K562 (cell line): ENCODE data around the gene ZBTB48. TPM values are rescaled to one million over a fixed set of nuclear protein-coding genes. Genes with fewer than 3 reads are reported as not detected.

Experiments used
- BCLAF1 ChIP-seq, 2 experiments: fragments of 450-650 bp in 1 of 2; IDR thresholded peaks; 2 replicates each; pipeline ENCODE4 v1.6.1; 2011 to 2017; ENCODE audit warnings: low read depth in 2 of 2, antibody characterized with exemption in 1 of 2, borderline replicate concordance in 1 of 2, low read length in 1 of 2, mild to moderate bottlenecking in 1 of 2, mixed read lengths in 1 of 2; ENCODE audit not compliant: control insufficient read depth in 1 of 2
- BRD4 ChIP-seq: fragments of 200-600 bp; sonication (generic); IDR thresholded peaks from 2 replicates; pipeline ENCODE4 v1.6.1; 2017; ENCODE audit warnings: inconsistent platforms
- EHMT2 ChIP-seq: fragments of 450-650 bp; IDR thresholded peaks from 2 replicates; pipeline ENCODE4 v1.6.1; 2018; ENCODE audit warnings: antibody characterized with exemption
- GMEB1 ChIP-seq: fragments of 250-450 bp; sonication (Bioruptor Pico); IDR thresholded peaks from 2 replicates; pipeline ENCODE4 v1.4.0; 2020; ENCODE audit warnings: mild to moderate bottlenecking
- HMGN3 ChIP-seq: IDR thresholded peaks from 2 replicates; pipeline ENCODE4 v1.6.1; 2011; ENCODE audit warnings: borderline replicate concordance, low read depth, mild to moderate bottlenecking, mixed read lengths, low read length; ENCODE audit not compliant: insufficient read length; ENCODE audit errors: extremely low read depth
- ILK ChIP-seq: fragments of 450-650 bp; IDR thresholded peaks from 2 replicates; pipeline ENCODE4 v1.6.1; 2016; ENCODE audit warnings: missing genetic modification characterization, low read depth, mild to moderate bottlenecking, missing compliant biosample characterization, moderate library complexity, borderline replicate concordance
- MTA1 ChIP-seq: fragments of 450-650 bp; IDR thresholded peaks from 2 replicates; pipeline ENCODE4 v1.6.1; 2017; ENCODE audit warnings: borderline replicate concordance
- POLR2AphosphoS5 ChIP-seq: IDR thresholded peaks from 2 replicates; pipeline ENCODE4 v1.6.1; 2011; ENCODE audit warnings: mild to moderate bottlenecking, low read depth, low read length, moderate library complexity; ENCODE audit not compliant: control insufficient read depth, insufficient read depth
- STAT6 ChIP-seq: sonication (generic); formaldehyde crosslinking; IDR thresholded peaks from 2 replicates; pipeline ENCODE4 v1.8.1; 2023; ENCODE audit warnings: mild to moderate bottlenecking, missing genetic modification reagents
- THRAP3 ChIP-seq: fragments of 450-650 bp; IDR thresholded peaks from 2 replicates; pipeline ENCODE4 v1.6.1; 2016; ENCODE audit warnings: mild to moderate bottlenecking, inconsistent platforms, borderline replicate concordance
- WHSC1 ChIP-seq: IDR thresholded peaks from one replicate; pipeline ENCODE4 v1.6.1; 2012; ENCODE audit warnings: low read length, control low read depth, inconsistent platforms
- ZBTB11 ChIP-seq, 3 experiments: fragments of 200-800 bp in 1 of 3; fragments of 250-450 bp in 1 of 3; fragments of 450-650 bp in 1 of 3; sonication (Bioruptor Pico) in 1 of 3; sonication (Bioruptor generic) in 1 of 3; formaldehyde crosslinking in 1 of 3; IDR thresholded peaks; 2 replicates each; pipeline versions ENCODE4 v1.6.1 to v1.8.0; 2016 to 2022; ENCODE audit warnings: mild to moderate bottlenecking in 2 of 3, missing genetic modification characterization in 2 of 3, missing compliant biosample characterization in 1 of 3, moderate library complexity in 1 of 3
- ZNF124 ChIP-seq: sonication (generic); formaldehyde crosslinking; IDR thresholded peaks from 2 replicates; pipeline ENCODE4 v1.8.1; 2022; ENCODE audit warnings: missing genetic modification reagents
- ZNF444 ChIP-seq: fragments of 250-450 bp; sonication (Bioruptor Pico); IDR thresholded peaks from 2 replicates; pipeline ENCODE4 v1.4.0; 2020; ENCODE audit warnings: mild to moderate bottlenecking, moderate library complexity
- polyA plus RNA-seq, 8 experiments: library from polyadenylated mRNA; depleted of rRNA in 4 of 8; stranded (reverse) in 5 of 8; unstranded in 3 of 8; fragments of >200 nt; fragmentation: Nextera tagmentation in 2 of 8; fragmentation: Illumina TruSeq in 1 of 8; extraction: Ambion mirVana in 2 of 8; extraction: Trizol in 1 of 8; gene quantifications; 2 replicates each; pipeline versions ENCODE4 v1.2.1 to v1.2.3, GENCODE V29; 2011 to 2014; ENCODE audit warnings: inconsistent platforms in 1 of 8, missing spikeins in 1 of 8
- total RNA-seq, 7 experiments: library from RNA; depleted of rRNA in 6 of 7; stranded (reverse); fragments of >200 nt in 6 of 7; fragmentation: Illumina TruSeq in 2 of 7; extraction: Trizol in 2 of 7; gene quantifications; 2 replicates each; pipeline versions ENCODE4 v1.2.1 to v1.2.3, GENCODE V29; 2011 to 2021; ENCODE audit warnings: low replicate concordance in 1 of 7

ZBTB48 gene
- total and polyA plus RNA-seq, 9 of the 15 experiments (the other 6 are each of a cell fraction or from before 2014, with no cell fraction given): 1.9 to 66.9 (median 29.5) TPM

- TF ChIP-seq GMEB1 (CRISPR knock-in tag) (peak; percentile 86), POLR2AphosphoS5 (peak; percentile 68; the same call in 1 of the 2 replicates), WHSC1 (no peak), ZNF124 (no peak; the same call in none of the 2 replicates), ILK (tag) (no peak), EHMT2 (no peak), ZNF444 (CRISPR knock-in tag) (no peak), HMGN3 (peak; percentile 97), STAT6 (CRISPR knock-in tag) (peak; percentile 23; the same call in 1 of the 2 replicates), MTA1 (no peak), THRAP3 (no peak), BCLAF1 (IDR thresholded peaks at IDR 0.05; ENCODE audit: borderline replicate concordance in 1 of 2, control insufficient read depth in 1 of 2, low read depth in 2 of 2, low read length in 1 of 2) (0 out of 4 replicates have a peak, but pooled peaks of 1 of the 2 experiments have one; percentile 62), ZBTB11 (CRISPR knock-in tag; IDR thresholded peaks at IDR 0.05) (0 out of 6 replicates have a peak, but pooled peaks of 1 of the 3 experiments have one; percentile 71), BRD4 (no peak)
Measured at GRCh38 chr1:6602669-6603237, 23.0 kb downstream of the ZBTB48 start, which contains the start of gene KLHL21 (continued).
